HEK293 (cell line): ENCODE data around the gene COTL1.

Experiments used
- ZNF777 ChIP-seq: fragments of 450-650 bp; formaldehyde crosslinking; IDR thresholded peaks from 2 replicates; pipeline ENCODE4 v1.5.1; 2017; ENCODE audit warnings: missing biosample characterization, missing genetic modification characterization, borderline replicate concordance
- TF ChIP-seq, protein P1 (sequence below): fragments of 450-650 bp; formaldehyde crosslinking; IDR thresholded peaks from 2 replicates; pipeline ENCODE4 v1.5.1; 2016; ENCODE audit warnings: missing biosample characterization, missing genetic modification characterization

DNA sequence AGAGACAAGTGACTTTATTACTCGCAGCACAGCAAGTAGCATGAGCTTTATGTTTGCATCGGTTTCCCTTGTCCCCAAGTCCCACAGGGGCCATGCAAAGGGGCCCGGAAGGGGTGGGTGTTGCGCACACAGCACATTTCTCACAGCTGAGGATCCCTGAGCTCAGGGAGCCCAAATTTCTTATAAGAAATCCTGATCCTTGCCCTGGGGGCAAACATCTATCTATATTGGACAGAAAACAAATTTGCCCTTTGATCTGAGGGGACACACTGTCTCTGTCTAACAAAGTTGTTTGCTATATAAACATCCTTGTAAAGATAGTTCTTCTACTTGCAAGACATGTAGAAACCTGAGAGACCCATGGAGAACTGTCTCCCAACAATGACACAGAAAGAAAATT lies 77.7 kb downstream of the COTL1 start:
- TF ChIP-seq, protein P1, sequence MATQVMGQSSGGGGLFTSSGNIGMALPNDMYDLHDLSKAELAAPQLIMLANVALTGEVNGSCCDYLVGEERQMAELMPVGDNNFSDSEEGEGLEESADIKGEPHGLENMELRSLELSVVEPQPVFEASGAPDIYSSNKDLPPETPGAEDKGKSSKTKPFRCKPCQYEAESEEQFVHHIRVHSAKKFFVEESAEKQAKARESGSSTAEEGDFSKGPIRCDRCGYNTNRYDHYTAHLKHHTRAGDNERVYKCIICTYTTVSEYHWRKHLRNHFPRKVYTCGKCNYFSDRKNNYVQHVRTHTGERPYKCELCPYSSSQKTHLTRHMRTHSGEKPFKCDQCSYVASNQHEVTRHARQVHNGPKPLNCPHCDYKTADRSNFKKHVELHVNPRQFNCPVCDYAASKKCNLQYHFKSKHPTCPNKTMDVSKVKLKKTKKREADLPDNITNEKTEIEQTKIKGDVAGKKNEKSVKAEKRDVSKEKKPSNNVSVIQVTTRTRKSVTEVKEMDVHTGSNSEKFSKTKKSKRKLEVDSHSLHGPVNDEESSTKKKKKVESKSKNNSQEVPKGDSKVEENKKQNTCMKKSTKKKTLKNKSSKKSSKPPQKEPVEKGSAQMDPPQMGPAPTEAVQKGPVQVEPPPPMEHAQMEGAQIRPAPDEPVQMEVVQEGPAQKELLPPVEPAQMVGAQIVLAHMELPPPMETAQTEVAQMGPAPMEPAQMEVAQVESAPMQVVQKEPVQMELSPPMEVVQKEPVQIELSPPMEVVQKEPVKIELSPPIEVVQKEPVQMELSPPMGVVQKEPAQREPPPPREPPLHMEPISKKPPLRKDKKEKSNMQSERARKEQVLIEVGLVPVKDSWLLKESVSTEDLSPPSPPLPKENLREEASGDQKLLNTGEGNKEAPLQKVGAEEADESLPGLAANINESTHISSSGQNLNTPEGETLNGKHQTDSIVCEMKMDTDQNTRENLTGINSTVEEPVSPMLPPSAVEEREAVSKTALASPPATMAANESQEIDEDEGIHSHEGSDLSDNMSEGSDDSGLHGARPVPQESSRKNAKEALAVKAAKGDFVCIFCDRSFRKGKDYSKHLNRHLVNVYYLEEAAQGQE (tag by site-specific recombination): no peak
- no peak for TF ChIP-seq ZNF777 (tag by site-specific recombination)
